ENCODE measurements around the gene ORM2. TPM values are rescaled to one million over a fixed set of nuclear protein-coding genes. Genes with fewer than 3 reads are reported as not detected.
"Not testable (repeated sequence)": the region's sequence is repeated elsewhere in the genome, so short reads cannot be mapped to it uniquely, and the experiment has no call there.

ORM2 gene
- total and polyA plus RNA-seq, 2 of the 4 experiments (the other 2 are of a cell fraction): not detected

DNA sequence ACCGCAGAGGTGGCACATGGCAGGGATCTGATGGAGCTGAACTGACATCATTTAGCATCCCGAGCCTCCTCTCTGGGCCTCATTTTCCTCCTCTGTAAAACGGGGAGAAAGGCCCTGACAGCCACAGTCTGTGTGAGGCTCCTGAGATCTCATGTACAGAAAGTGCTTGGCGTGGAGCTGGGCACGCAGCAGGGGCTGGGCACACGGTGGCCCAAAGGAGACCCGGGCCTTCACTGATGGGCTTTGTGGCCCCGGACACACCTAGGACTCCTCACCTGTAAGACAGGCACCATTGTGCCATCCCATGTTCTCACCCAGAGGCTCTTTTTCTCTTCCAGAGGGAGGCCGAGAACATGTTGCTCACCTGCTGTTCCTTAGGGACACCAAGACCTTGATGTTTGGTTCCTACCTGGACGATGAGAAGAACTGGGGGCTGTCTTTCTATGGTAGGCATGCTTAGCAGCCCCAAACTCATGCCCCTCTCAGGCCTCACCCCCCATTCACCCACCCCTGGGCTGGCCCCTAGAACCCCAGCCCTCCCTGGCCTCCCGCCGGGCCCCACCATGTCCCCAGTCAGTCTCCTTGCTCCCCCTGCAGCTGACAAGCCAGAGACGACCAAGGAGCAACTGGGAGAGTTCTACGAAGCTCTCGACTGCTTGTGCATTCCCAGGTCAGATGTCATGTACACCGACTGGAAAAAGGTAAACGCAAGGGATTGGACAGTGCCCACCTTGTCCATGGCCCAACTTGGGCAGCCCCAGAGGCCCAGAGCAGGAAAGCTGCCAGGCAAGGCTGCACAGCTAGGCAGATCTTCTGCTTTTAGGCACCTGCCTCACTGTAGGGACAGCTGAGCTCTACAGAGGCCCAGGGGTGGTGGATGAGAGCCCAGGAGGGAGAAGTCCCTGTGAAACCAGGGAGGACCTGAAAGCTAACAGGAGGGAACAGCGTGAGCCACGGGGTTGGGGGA lies 1.8 kb downstream of the ORM2 start:
- dilution Hi-C loops (cut with HindIII; ENCODE audit: low sequenced_read_pairs, unreplicated experiment); ATAC-seq (ENCODE audit: low read depth); H3K4ac ChIP-seq (ENCODE audit: low read depth, low read length); H2AFZ ChIP-seq (replicated peaks; ENCODE audit: low read length, poor library complexity); H3K14ac ChIP-seq (replicated peaks; ENCODE audit: low read depth, low read length); H3K23ac ChIP-seq (ENCODE audit: low read depth, low read length); H2BK120ac ChIP-seq (ENCODE audit: low read depth, low read length); H3K18ac ChIP-seq (ENCODE audit: low read depth, low read length); H4K5ac ChIP-seq (ENCODE audit: low read depth, low read length); H4K8ac ChIP-seq (ENCODE audit: low read depth in 2 of 2, low read length in 2 of 2); H2AK5ac ChIP-seq (ENCODE audit: low read depth, low read length); BruUV-seq (replicated peaks); H3K9me3 ChIP-seq (ENCODE audit: control insufficient read depth, insufficient read depth, low read length); H2BK20ac ChIP-seq (ENCODE audit: low read depth, low read length); H3K56ac ChIP-seq (ENCODE audit: extremely low read depth, insufficient read depth, low read length); H3K4me1 ChIP-seq (ENCODE audit: control insufficient read depth, insufficient read depth, low read length); H4K91ac ChIP-seq (ENCODE audit: insufficient read depth, low read depth, low read length); H3K4me2 ChIP-seq (ENCODE audit: low read depth, low read length); H2AK9ac ChIP-seq (replicated peaks; ENCODE audit: low read depth, low read length, poor library complexity); H4K20me1 ChIP-seq (ENCODE audit: insufficient read depth, low read length); H2BK5ac ChIP-seq (ENCODE audit: low read depth, low read length, poor library complexity, severe bottlenecking); H2BK15ac ChIP-seq (ENCODE audit: low read depth, low read length); H3K27ac ChIP-seq (ENCODE audit: insufficient read depth, low read length); H3K27me3 ChIP-seq (ENCODE audit: control insufficient read depth, insufficient read depth, low read length); in situ Hi-C loops (cut with MboI; ENCODE audit: low sequenced_read_pairs); CTCF ChIA-PET; H3K79me1 ChIP-seq (ENCODE audit: low read depth in 1 of 2, low read length in 2 of 2); POLR2A ChIA-PET (ENCODE audit: unreplicated experiment); H3K9me1 ChIP-seq (ENCODE audit: insufficient read depth, low read length); DNase-seq; H3K36me3 ChIP-seq (ENCODE audit: control insufficient read depth, insufficient read depth, low read length); H3K4me3 ChIP-seq (ENCODE audit: insufficient read depth, low read depth, low read length); H3K9ac ChIP-seq (ENCODE audit: low read depth, low read length): not testable (repeated sequence)
- intact Hi-C loops (cut with micrococcal nuclease): loop anchor here (10.0 kb wide), 1 partner anchor 173 kb away; the partner anchor contains the start of gene WHRN
- WGBS, 2 experiments (ENCODE audit: extremely low coverage in 2 of 2, insufficient read length in 1 of 2): 65% methylated on average over 7 of the region's 19 CpGs; no CpG with 5 or more reads in 1 of the 2 experiments

DNA sequence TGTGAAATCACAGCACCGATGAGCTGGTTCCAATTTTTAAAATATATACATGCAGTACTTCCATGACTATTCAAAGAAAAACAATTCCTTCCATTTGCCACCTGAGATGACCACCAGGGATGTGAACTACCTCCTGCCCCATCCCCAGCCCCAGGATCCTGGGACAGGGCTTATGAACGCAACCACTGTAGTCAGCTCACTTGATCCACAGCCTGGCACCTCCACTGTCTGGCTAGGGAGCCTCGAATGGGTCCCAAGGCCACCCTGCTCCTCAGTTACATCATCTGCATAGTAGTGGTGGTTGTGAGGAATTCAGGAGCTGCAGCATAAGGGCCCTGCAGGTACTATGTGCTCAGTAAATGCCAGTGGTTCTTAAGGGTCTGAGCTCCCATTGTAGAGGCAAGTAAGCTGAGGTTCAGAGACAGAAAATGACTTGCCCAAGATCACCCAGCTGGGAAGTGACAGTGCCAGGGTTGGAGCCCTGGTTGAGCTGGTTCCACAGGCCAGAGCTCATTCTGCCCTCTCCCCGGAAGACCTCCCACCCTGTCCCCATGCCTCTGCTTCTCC lies 2.9 kb downstream of the ORM2 start:
- H3K18ac ChIP-seq (ENCODE audit: low read depth, low read length); H3K4ac ChIP-seq (ENCODE audit: low read depth, low read length); H4K5ac ChIP-seq (ENCODE audit: low read depth, low read length); H2BK15ac ChIP-seq (ENCODE audit: low read depth, low read length); H3K79me1 ChIP-seq (ENCODE audit: low read depth in 1 of 2, low read length in 2 of 2); H4K91ac ChIP-seq (ENCODE audit: insufficient read depth, low read depth, low read length); H3K4me3 ChIP-seq (ENCODE audit: insufficient read depth, low read depth, low read length); H3K9ac ChIP-seq (ENCODE audit: low read depth, low read length); H3K4me2 ChIP-seq (ENCODE audit: low read depth, low read length); CTCF ChIA-PET; H2AK9ac ChIP-seq (replicated peaks; ENCODE audit: low read depth, low read length, poor library complexity); H3K27me3 ChIP-seq (ENCODE audit: control insufficient read depth, insufficient read depth, low read length); H2AK5ac ChIP-seq (ENCODE audit: low read depth, low read length); H3K4me1 ChIP-seq (ENCODE audit: control insufficient read depth, insufficient read depth, low read length); H2AFZ ChIP-seq (replicated peaks; ENCODE audit: low read length, poor library complexity); ATAC-seq (ENCODE audit: low read depth); H3K9me1 ChIP-seq (ENCODE audit: insufficient read depth, low read length); H2BK5ac ChIP-seq (ENCODE audit: low read depth, low read length, poor library complexity, severe bottlenecking); in situ Hi-C loops (cut with MboI; ENCODE audit: low sequenced_read_pairs); dilution Hi-C loops (cut with HindIII; ENCODE audit: low sequenced_read_pairs, unreplicated experiment); H4K20me1 ChIP-seq (ENCODE audit: insufficient read depth, low read length); H3K56ac ChIP-seq (ENCODE audit: extremely low read depth, insufficient read depth, low read length); DNase-seq; H4K8ac ChIP-seq (ENCODE audit: low read depth in 2 of 2, low read length in 2 of 2); H3K27ac ChIP-seq (ENCODE audit: insufficient read depth, low read length); H3K23ac ChIP-seq (ENCODE audit: low read depth, low read length); H3K9me3 ChIP-seq (ENCODE audit: control insufficient read depth, insufficient read depth, low read length); BruUV-seq (replicated peaks); H3K14ac ChIP-seq (replicated peaks; ENCODE audit: low read depth, low read length); POLR2A ChIA-PET (ENCODE audit: unreplicated experiment); H2BK20ac ChIP-seq (ENCODE audit: low read depth, low read length); H2BK120ac ChIP-seq (ENCODE audit: low read depth, low read length): not testable (repeated sequence)
- H3K36me3 ChIP-seq (ENCODE audit: control insufficient read depth, insufficient read depth, low read length): peaks cover 12% of the 10 kb centered on the region; the same call in 1 of the 2 replicates
- intact Hi-C loops (cut with micrococcal nuclease): loop anchor here (10.0 kb wide), 1 partner anchor 172 kb away; the partner anchor contains the start of gene WHRN
- no CpG with 5 or more reads among the region's 4 CpGs for WGBS, 2 experiments (ENCODE audit: extremely low coverage in 2 of 2, insufficient read length in 1 of 2)

Measured in IMR-90 (cell line).